ENCODE data around the gene BZW1.

Gene BZW1

DNA sequence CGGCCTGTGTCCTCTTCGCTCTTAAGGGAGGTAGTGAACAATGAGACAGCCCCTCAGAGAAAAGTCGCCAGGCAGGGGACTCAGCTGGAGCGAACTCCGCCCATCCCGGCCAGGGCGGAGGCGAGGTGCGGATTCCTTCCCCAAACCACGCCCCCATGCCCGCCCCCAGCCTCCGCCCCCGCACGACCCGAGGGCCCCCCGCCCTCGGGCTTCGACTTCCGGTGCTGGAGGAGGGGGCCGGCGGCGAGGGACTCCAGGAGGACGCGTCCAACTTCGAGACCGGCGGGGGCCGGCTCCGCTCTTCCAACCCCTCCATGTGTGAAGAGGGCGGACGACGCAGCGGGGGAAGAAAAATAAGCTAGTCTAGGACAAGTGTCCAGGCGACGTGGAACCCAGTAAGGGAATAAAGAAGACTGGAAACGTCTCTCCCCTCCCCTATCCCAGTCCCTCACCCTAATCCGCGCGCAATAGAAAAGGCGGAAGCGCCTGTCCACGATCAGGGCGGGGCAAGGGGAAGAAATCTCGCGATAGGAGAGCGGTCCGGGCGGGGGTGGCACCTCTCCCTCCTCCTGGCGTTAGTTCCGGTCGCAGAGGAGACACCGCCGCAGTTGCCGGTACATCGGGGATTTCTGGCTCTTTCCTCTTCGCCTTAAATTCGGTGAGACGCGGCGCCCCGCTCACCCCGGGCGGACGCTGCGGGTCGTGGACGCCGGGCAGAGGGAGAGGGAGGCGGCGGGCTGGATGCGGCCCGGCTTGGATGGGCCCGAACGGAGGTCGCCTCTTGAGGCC, at the start of gene BZW1:
Gene BZW1 (plus strand): TSS at position 578 of the 789 bp plus-strand sequence. CDS start 1,308 bp downstream, outside the sequence.
- Histone ChIP-seq H3K9ac (ENCODE audit: low read length in 2 of 2) (peak within 1 kb of the TSS; percentile 93 to 97), H3K4me1 (ENCODE audit: control insufficient read depth, insufficient read depth, low read length) (peaks cover 14% of the 10 kb centered on the region), H3K27me3 (ENCODE audit: control insufficient read depth in 1 of 2, insufficient read depth in 2 of 2, low read length in 2 of 2) (no peaks in the 10 kb centered on the region), H3K36me3 (ENCODE audit: control insufficient read depth in 2 of 2, insufficient read depth in 2 of 2, low read length in 2 of 2) (peaks cover 9 to 25% of the 10 kb centered on the region in 2 donors), H3K9me3 (ENCODE audit: control insufficient read depth in 2 of 2, low read length in 2 of 2) (no peaks in the 10 kb centered on the region), H3K27ac (ENCODE audit: low read length) (peak within 1 kb of the TSS; percentile 95), H3K4me3 (ENCODE audit: low read length in 2 of 2) (peak within 1 kb of the TSS; percentile 83 to 91)

GRCh38 chr2:200762127-200762526, 49.6 kb upstream of the BZW1 start:
- Histone ChIP-seq H3K27me3 (ENCODE audit: control insufficient read depth in 1 of 2, insufficient read depth in 2 of 2, low read length in 2 of 2) (no peaks in the 10 kb centered on the region), H3K9me3 (ENCODE audit: control insufficient read depth in 2 of 2, low read length in 2 of 2) (no peaks in the 10 kb centered on the region), H3K36me3 (ENCODE audit: control insufficient read depth in 2 of 2, insufficient read depth in 2 of 2, low read length in 2 of 2) (no peaks in the 10 kb centered on the region), H3K4me1 (ENCODE audit: control insufficient read depth, insufficient read depth, low read length) (peaks cover 2% of the 10 kb centered on the region), H3K4me3 (ENCODE audit: low read length in 2 of 2) (no peak overlapping the region), H3K27ac (ENCODE audit: low read length) (no peak overlapping the region), H3K9ac (ENCODE audit: low read length in 2 of 2) (no peak overlapping the region)

DNA sequence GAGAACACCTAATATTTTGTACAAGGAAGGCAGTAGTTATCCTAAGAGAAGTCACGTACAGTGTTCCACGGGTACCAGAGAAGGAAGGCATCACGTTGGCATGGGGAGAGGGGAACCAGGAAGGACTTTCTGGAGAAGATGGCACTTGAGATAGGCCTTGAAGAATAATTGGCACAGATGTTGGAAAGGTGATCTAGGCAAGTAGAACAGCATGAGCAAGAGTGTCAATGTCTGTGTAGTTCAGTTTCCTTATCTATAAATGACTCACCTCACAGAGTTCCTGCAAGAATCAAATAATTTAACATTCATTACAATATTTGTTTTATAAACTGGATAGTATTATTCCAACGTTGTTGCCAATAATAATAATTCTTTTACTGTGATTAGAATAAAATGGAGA, 48.3 kb upstream of the BZW1 start:
- H3K4me1 ChIP-seq (ENCODE audit: control insufficient read depth, insufficient read depth, low read length): peaks cover 2% of the 10 kb centered on the region
- H3K9me3 ChIP-seq (ENCODE audit: control insufficient read depth in 2 of 2, low read length in 2 of 2): no peaks in the 10 kb centered on the region
- H3K36me3 ChIP-seq (ENCODE audit: control insufficient read depth in 2 of 2, insufficient read depth in 2 of 2, low read length in 2 of 2): no peaks in the 10 kb centered on the region
- H3K27me3 ChIP-seq (ENCODE audit: control insufficient read depth in 1 of 2, insufficient read depth in 2 of 2, low read length in 2 of 2): no peaks in the 10 kb centered on the region
- H3K4me3 ChIP-seq (ENCODE audit: low read length in 2 of 2): no peak overlapping the region
- no peak overlapping the region for H3K27ac ChIP-seq (ENCODE audit: low read length)
- H3K9ac ChIP-seq (ENCODE audit: low read length in 2 of 2): no peak overlapping the region

DNA sequence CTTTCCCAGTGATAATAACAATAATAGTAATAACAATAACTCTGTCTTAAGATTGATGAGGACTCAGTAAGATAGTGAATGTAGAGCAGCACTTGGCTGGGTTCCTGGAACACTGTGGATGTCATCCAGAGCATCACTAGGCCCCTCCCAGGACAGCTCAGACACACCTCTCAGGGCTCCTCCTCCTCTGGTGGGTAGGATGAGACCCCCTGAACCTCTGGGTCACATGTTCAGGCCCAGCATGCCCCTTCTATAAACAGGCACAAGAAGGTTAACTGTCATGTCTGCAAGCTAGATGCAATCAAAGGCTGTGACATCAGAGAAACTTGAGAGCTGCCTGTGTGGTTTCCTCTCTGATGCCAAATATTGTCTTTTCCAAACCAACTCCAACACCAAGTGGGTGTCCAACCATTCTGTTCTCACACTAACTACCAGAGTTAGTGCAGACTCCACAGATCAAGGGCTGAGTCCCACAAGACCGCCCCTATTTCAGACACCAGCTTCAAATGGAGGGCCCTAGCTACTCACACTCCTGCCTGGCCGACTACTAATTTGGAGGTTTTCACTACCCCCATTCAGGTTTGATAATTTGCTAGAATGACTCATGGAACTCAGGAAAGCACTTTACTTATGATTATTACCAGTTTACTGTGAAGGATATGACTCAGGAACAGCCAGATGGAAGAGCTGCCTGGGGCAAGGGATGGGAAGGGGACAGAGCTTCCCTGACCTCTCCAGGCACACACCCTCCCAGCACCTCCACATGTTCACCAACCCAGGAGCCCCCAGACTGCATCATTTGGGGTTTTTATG, 46.4 kb upstream of the BZW1 start:
- H3K4me3 ChIP-seq (ENCODE audit: low read length in 2 of 2): no peak overlapping the region
- no peaks in the 10 kb centered on the region for H3K27me3 ChIP-seq (ENCODE audit: control insufficient read depth in 1 of 2, insufficient read depth in 2 of 2, low read length in 2 of 2)
- H3K27ac ChIP-seq (ENCODE audit: low read length): no peak overlapping the region
- H3K36me3 ChIP-seq (ENCODE audit: control insufficient read depth in 2 of 2, insufficient read depth in 2 of 2, low read length in 2 of 2): no peaks in the 10 kb centered on the region
- H3K9ac ChIP-seq (ENCODE audit: low read length in 2 of 2): no peak overlapping the region
- no peaks in the 10 kb centered on the region for H3K9me3 ChIP-seq (ENCODE audit: control insufficient read depth in 2 of 2, low read length in 2 of 2)
- H3K4me1 ChIP-seq (ENCODE audit: control insufficient read depth, insufficient read depth, low read length): peaks cover 2% of the 10 kb centered on the region

DNA sequence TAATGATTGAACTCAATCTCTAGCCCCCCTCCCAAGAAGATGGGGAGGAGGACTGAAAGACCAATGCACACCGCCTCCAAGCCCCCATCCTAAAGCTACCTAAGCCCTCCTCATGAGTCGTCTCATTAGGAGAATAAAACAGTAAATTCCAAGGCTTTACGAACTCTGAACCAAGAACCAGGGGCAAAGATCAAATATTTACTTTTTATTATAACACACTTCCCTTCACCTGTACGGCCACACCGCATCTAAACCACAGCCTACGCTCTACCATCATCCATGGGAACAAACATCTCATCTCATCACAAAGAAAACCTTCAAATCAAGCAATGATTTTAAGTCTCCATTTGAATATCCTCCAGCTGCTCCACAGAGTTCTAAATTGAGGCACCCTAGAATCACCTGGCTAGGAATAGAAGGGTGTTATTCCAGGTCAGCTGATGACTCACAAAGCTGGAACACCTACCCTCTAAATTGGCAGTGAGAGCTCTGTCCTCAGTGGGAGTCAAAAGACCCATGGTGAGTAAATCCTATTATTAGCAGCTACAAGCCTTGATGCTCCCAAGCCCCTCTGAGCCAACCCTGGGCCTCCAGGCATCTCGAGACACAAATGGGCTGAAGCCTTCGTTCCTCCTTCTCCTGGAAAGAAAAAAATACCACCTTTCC, 45.6 kb upstream of the BZW1 start:
- Histone ChIP-seq H3K4me3 (ENCODE audit: low read length in 2 of 2) (no peak overlapping the region), H3K27me3 (ENCODE audit: control insufficient read depth in 1 of 2, insufficient read depth in 2 of 2, low read length in 2 of 2) (no peaks in the 10 kb centered on the region), H3K9ac (ENCODE audit: low read length in 2 of 2) (no peak overlapping the region), H3K27ac (ENCODE audit: low read length) (no peak overlapping the region), H3K36me3 (ENCODE audit: control insufficient read depth in 2 of 2, insufficient read depth in 2 of 2, low read length in 2 of 2) (no peaks in the 10 kb centered on the region), H3K9me3 (ENCODE audit: control insufficient read depth in 2 of 2, low read length in 2 of 2) (no peaks in the 10 kb centered on the region), H3K4me1 (ENCODE audit: control insufficient read depth, insufficient read depth, low read length) (peaks cover 2% of the 10 kb centered on the region)

DNA sequence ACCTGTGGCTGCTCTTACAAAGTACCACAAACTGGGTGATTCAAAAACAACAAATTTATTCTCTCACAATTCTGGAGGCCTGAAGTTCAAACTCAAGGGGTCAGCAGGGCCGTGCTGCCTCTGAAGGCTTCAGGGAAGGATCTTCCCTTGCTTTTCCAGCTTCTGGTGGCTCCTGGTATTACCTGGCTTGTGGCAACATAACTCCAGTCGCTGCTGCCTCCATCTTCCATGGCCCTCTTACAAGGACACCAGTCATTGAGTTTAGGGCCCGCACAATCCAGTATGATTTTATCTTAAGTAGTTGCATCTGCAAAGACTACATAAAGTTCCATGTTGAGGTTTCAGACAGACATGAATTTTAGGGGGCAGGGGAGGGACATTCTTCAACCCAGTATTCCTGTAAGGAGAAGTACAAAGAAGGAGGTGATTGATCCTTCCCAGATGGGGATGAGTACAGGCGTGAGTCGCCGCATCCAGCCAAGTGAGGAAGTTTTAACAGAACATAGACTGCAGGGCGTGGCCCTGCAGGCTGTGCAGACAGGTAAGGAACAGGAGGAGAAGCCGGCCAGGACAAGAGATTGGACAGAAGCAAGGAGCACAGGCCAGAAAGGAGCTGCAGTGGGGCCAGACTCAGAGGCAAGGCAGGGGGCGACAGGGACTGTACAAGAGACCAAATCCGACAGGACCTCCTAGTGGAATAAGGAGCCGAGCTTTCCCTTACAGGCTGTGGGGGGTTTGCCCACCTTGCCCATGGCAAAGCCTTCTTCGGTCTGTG, 44.4 kb upstream of the BZW1 start:
- no peak overlapping the region for H3K9ac ChIP-seq (ENCODE audit: low read length in 2 of 2)

GRCh38 chr2:200770847-200771246, 40.9 kb upstream of the BZW1 start:
- Histone ChIP-seq H3K27ac (ENCODE audit: low read length) (no peak overlapping the region), H3K27me3 (ENCODE audit: control insufficient read depth in 1 of 2, insufficient read depth in 2 of 2, low read length in 2 of 2) (no peaks in the 10 kb centered on the region), H3K9ac (ENCODE audit: low read length in 2 of 2) (no peak overlapping the region)

More for the DNA sequence above, 44.4 kb upstream of the BZW1 start:
- Histone ChIP-seq H3K36me3 (ENCODE audit: control insufficient read depth in 2 of 2, insufficient read depth in 2 of 2, low read length in 2 of 2) (no peaks in the 10 kb centered on the region), H3K4me1 (ENCODE audit: control insufficient read depth, insufficient read depth, low read length) (peaks cover 2% of the 10 kb centered on the region), H3K27me3 (ENCODE audit: control insufficient read depth in 1 of 2, insufficient read depth in 2 of 2, low read length in 2 of 2) (no peaks in the 10 kb centered on the region), H3K9me3 (ENCODE audit: control insufficient read depth in 2 of 2, low read length in 2 of 2) (no peaks in the 10 kb centered on the region), H3K4me3 (ENCODE audit: low read length in 2 of 2) (no peak overlapping the region), H3K27ac (ENCODE audit: low read length) (no peak overlapping the region)

GRCh38 chr2:200772620-200773019, 39.1 kb upstream of the BZW1 start:
- H3K9ac ChIP-seq (ENCODE audit: low read length in 2 of 2): no peak overlapping the region
- no peaks in the 10 kb centered on the region for H3K36me3 ChIP-seq (ENCODE audit: control insufficient read depth in 2 of 2, insufficient read depth in 2 of 2, low read length in 2 of 2)
- no peak overlapping the region for H3K4me3 ChIP-seq (ENCODE audit: low read length in 2 of 2)
- H3K9me3 ChIP-seq (ENCODE audit: control insufficient read depth in 2 of 2, low read length in 2 of 2): peaks cover 0 to 2% of the 10 kb centered on the region in 2 donors
- no peaks in the 10 kb centered on the region for H3K27me3 ChIP-seq (ENCODE audit: control insufficient read depth in 1 of 2, insufficient read depth in 2 of 2, low read length in 2 of 2)
- H3K4me1 ChIP-seq (ENCODE audit: control insufficient read depth, insufficient read depth, low read length): no peaks in the 10 kb centered on the region
- no peak overlapping the region for H3K27ac ChIP-seq (ENCODE audit: low read length)

More at GRCh38 chr2:200770847-200771246, 40.9 kb upstream of the BZW1 start:
- peaks cover 0 to 2% of the 10 kb centered on the region in 2 donors for H3K9me3 ChIP-seq (ENCODE audit: control insufficient read depth in 2 of 2, low read length in 2 of 2)
- H3K36me3 ChIP-seq (ENCODE audit: control insufficient read depth in 2 of 2, insufficient read depth in 2 of 2, low read length in 2 of 2): no peaks in the 10 kb centered on the region
- H3K4me1 ChIP-seq (ENCODE audit: control insufficient read depth, insufficient read depth, low read length): no peaks in the 10 kb centered on the region
- no peak overlapping the region for H3K4me3 ChIP-seq (ENCODE audit: low read length in 2 of 2)

DNA sequence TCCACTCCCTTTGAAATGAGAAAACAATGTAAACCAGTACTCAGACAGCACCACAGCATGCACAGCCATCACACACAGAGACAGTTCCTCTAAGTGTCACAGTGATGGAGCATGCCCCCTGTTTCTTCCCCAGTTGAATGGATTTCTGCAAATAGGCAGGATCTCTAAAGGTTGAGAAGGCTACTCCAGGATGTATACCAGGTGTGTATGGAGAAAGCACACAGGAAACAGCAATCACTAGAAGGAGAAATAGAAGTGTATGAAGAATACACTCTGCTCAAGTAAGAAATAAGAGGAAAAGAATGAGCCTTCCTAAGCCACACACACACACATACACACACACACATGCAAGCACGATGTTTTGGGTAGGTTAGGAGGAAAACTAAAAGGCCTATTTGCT, 38.6 kb upstream of the BZW1 start:
- no peak overlapping the region for H3K27ac ChIP-seq (ENCODE audit: low read length)
- H3K9ac ChIP-seq (ENCODE audit: low read length in 2 of 2): no peak overlapping the region
- H3K4me3 ChIP-seq (ENCODE audit: low read length in 2 of 2): no peak overlapping the region
- H3K9me3 ChIP-seq (ENCODE audit: control insufficient read depth in 2 of 2, low read length in 2 of 2): peaks cover 0 to 2% of the 10 kb centered on the region in 2 donors
- no peaks in the 10 kb centered on the region for H3K4me1 ChIP-seq (ENCODE audit: control insufficient read depth, insufficient read depth, low read length)
- H3K27me3 ChIP-seq (ENCODE audit: control insufficient read depth in 1 of 2, insufficient read depth in 2 of 2, low read length in 2 of 2): no peaks in the 10 kb centered on the region
- H3K36me3 ChIP-seq (ENCODE audit: control insufficient read depth in 2 of 2, insufficient read depth in 2 of 2, low read length in 2 of 2): no peaks in the 10 kb centered on the region

DNA sequence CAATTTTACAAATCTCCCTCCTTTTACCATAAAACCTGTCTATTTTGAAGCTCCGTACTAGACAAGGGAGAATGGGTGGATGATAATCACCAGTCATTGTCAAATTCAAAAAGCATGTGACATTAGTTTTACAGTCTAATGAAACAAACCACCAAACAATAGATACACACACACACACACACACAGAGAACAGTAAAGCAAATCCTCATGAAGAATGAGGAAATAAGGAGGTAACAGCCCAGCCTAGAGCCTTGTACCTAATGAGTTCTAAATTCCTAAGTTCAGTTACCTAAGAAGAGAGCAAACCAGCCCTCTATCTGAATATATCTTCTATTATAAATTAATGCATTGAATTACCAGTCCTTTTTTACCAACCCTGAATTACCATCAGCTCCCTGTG, 36.8 kb upstream of the BZW1 start:
- H3K27me3 ChIP-seq (ENCODE audit: control insufficient read depth in 1 of 2, insufficient read depth in 2 of 2, low read length in 2 of 2): no peaks in the 10 kb centered on the region
- H3K27ac ChIP-seq (ENCODE audit: low read length): no peak overlapping the region
- no peak overlapping the region for H3K9ac ChIP-seq (ENCODE audit: low read length in 2 of 2)
- no peaks in the 10 kb centered on the region for H3K36me3 ChIP-seq (ENCODE audit: control insufficient read depth in 2 of 2, insufficient read depth in 2 of 2, low read length in 2 of 2)
- peaks cover 0 to 2% of the 10 kb centered on the region in 2 donors for H3K9me3 ChIP-seq (ENCODE audit: control insufficient read depth in 2 of 2, low read length in 2 of 2)
- H3K4me3 ChIP-seq (ENCODE audit: low read length in 2 of 2): no peak overlapping the region
- H3K4me1 ChIP-seq (ENCODE audit: control insufficient read depth, insufficient read depth, low read length): no peaks in the 10 kb centered on the region

Data from stomach smooth muscle (tissue), 2 donors.